COLO829 (cell line): ENCODE measurements around the gene PI4KA.
"Not testable (repeated sequence)": the region's sequence is repeated elsewhere in the genome, so short reads cannot be mapped to it uniquely, and the experiment has no call there.

ENCODE experiments used
- DNase-seq: peaks from one replicate; pipeline ENCODE4 v3.0.0; 2012; ENCODE audit warnings: low spot score

Gene PI4KA

GRCh38 chr22:20776624-20777405 is 81.8 kb downstream of the PI4KA start:
- DNase-seq: no peak

GRCh38 chr22:20775342-20775895 is 83.2 kb downstream of the PI4KA start:
- DNase-seq: no peak

- DNase-seq: no peak
These were observed 83.7 kb downstream of the PI4KA start for GRCh38 chr22:20774882-20775281.

DNA sequence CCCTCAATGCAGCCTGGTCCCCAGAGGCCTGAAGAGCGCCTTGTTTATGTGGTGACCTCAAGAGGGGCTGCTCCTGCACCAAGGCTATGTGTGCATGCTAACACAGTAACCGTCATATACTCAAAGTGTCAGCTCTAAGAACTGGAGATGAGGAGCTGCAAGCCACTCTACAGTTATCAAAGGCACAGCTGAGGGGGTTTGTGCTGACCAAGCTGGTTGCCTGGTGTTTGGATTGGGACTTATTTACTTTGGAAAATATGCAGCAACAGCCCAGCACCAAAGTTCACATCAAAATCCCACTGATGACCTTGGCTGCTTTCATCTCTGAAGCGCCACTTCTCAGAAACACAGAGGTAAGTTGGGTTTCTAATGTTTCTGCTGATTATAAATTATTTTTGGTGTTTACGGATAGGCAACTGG is 84.8 kb downstream of the PI4KA start, which contains the start of gene SERPIND1:
Gene SERPIND1, plus strand, starts transcription at position 321 of the 420 bp plus-strand sequence. CDS start 5,200 bp downstream, outside the sequence.
- no peak for DNase-seq

- DNase-seq: no peak
These were observed 86.5 kb downstream of the PI4KA start for GRCh38 chr22:20771918-20772625.

GRCh38 chr22:20769496-20769826 is 89.2 kb downstream of the PI4KA start:
- not testable (repeated sequence) for DNase-seq

DNA sequence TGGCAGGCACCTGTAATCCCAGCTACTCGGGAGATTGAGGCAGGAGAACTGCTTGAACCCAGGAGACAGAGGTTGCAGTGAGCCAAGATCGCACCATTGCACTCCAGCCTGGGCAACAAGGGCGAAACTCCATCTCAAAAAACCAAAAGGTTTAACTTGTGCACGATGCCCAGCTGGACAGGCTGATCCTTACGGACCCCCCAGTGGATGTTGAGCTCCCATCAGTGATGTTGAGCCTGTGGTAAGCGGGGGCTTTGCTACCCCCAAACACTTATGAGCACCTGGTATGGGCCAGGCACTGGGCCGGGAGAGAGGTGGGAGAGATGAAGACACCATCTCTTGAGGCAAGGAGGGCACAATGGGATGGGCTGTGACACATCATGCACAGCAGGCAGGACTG is 92.1 kb downstream of the PI4KA start:
- DNase-seq: no peak

DNA sequence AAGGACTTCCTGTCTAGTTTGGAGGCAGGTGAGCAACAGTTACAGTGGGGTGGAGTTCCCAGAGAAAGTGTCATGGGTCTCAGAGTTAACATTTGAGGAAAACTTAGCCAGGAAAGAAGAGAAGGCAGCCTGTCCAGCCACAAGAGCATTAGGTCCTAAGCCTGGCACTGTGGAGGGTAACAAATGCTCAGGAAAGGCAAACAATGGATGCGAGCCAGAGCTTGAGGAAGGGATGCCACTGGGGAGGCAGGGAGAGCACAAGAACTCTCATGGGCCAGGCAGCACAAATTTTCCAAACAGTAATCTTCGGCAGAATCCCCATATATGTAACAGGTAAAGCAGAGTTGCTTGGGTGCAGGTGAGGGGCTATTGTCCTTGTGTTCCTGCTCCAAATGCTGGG is 92.7 kb downstream of the PI4KA start:
- DNase-seq: no peak

- DNase-seq: no peak
These were observed 93.9 kb downstream of the PI4KA start for GRCh38 chr22:20764729-20765128.

GRCh38 chr22:20764471-20764720 is 94.2 kb downstream of the PI4KA start:
- no peak for DNase-seq

DNA sequence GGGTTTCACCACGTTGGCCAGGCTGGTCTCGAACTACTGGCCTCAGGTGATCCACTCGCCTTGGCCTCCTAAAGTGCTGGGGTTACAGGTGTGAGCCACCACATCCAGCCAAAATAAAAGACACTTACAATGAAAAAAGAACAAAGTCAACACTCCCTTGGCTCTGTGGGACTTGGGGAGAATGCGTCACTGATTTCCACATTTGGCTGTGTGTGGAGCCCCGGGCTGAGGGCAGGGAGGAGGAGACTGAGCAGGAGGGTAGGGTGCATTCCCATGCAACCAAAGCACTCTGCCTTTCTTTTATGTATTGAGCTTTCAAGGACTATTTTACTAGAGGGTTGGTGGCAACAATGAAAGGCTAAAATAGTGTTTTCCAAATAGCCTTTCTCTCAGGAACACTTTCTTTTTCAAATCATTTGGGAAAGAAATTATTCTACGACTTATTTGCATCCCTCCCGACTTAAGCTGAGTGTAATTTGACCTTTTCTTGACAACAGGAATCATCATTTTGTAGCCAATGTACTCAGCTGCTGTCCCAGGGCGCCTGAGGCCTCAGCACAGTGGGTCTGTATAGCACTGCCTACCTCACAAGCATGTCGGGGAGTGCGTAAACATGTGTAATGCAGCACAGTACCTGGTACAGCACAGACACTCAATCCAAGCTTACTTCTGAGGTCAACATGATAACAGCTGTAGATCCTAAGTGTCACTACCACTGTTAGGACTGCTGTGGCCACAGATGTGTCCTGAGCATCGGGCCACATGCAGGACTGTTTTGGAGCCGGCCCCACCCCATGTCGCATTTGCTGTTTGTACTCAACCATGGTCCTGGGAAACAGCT is 94.8 kb downstream of the PI4KA start:
- no peak for DNase-seq

GRCh38 chr22:20762233-20762796 is 96.3 kb downstream of the PI4KA start:
- DNase-seq: no peak

DNA sequence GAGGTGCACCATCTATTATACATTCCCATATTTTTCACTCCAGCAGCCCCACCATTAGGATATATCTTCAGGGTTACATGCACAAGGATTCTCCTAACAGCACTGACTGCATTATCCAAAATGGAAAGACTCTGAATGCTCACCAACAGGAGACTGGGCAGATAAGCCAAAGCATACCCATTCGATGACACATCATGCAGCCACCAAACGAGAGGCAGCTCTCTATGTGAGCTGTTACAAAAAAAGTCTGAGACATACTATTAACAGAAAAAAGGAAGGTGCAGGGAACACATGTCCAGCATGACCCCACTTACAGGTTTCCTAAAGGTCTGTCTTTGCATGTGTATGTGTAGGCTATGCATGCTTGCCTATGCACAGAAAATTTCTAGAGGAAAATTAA is 97.1 kb downstream of the PI4KA start:
- no peak for DNase-seq

GRCh38 chr22:20760084-20760483 is 98.5 kb downstream of the PI4KA start:
- no peak for DNase-seq

GRCh38 chr22:20758688-20759087 is 99.9 kb downstream of the PI4KA start:
- DNase-seq: no peak

DNA sequence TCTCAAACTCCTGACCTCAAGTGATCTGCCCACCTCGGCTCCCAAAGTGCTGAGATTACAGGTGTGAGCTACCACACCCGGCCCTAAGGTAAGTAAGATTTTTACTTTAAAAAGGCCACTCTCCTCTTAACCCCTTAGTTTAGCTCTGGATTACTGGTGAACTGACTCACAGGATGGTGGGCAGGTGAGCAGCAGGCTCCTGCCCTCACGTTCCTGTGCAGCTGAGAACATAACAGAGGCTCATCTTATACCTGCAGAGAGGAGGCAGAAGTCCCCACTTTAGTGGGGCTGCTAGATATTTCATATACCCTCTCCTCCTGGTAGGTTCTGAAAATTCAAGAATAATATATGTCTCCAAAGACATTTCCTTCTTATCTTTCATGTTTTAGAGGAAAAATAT is 101.8 kb downstream of the PI4KA start:
- no peak for DNase-seq

GRCh38 chr22:20752873-20753272 is 105.7 kb downstream of the PI4KA start:
- DNase-seq: no peak

- DNase-seq: no peak
These were observed 106.4 kb downstream of the PI4KA start for GRCh38 chr22:20752104-20752741.

- no peak for DNase-seq
These were observed 107.3 kb downstream of the PI4KA start for GRCh38 chr22:20751185-20751851.

DNA sequence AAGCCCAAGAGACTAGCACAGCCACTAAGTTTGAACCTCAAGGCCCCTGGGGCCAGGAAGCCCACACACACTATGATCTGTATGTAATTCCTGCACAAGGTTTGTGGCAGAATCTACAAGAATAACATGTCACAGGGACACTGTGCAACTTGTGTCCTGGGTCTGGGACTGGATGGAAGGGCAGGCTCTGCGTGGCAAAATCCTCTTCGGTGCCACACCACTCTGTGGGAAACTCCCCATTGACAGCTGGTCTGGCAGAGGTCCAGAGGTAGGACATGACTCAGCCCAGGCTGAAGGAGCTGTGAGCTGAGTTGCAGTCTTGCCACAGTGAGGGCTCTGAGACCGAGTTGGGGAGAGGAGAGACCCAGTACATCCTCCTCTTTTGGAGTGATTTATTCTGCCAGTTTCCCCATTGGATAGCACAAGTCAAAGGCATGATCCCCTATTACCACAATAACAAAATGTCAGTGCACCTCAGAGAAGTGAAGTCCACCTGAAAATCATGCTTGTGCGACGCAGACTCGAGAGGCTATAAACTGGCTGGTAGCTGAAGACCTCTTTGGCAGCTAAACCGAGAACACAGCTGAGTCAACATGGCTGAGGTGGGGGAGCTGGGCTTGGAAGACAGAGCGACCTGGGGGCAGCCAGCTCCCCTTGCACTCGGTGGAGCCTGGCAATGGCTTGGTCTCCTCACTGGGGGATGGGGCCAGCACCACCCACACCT is 108.0 kb downstream of the PI4KA start:
- DNase-seq: peak; percentile 82

GRCh38 chr22:20749453-20749852 is 109.2 kb downstream of the PI4KA start:
- no peak for DNase-seq
